Stimulated activated CD4-positive, alpha-beta T cell treated with anti-CD3 and anti-CD28 coated beads, Interleukin-4, amount 100 ng/mL, for 24 hours (primary cell): ENCODE data around the gene ADAMTSL2.

Source experiments
- DNase-seq: peaks from one replicate; pipeline ENCODE4 v3.0.0-alpha.2; 2020

ADAMTSL2 gene

GRCh38 chr9:133591985-133592384 is 57.5 kb downstream of the ADAMTSL2 start:
- no peak for DNase-seq

DNA sequence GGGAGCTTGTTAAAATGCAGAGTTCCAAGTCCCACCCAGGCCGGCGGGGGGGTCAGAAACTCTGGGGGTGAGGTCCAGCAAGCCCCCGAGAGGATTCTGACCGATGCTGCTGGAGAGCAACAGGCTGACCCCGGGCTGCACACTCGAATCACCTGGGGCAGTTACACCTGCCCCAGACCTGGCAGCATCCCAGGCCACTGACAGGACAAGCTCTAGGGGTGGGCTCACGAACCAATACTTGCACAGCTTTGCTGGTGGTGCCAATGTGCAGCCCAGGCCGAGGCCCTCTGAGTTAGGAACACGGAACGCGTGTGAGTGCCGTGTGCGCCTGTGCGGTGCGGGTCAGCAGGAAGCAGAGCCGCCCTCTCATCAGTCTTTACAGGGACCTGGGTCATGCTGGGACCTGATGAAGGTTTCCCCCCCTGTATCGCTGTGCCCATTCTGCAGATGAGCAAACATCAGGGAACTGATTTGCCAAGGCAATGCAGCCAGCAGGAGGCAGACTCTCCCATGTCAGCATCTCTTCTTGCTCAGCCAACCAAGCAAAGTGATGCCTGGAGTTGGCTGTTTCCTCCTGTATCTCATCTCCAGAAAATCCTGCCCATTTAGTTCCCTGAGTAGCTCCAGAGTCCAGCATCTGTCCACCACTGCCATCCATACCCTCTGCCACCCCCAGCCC is 58.4 kb downstream of the ADAMTSL2 start:
- no peak for DNase-seq

DNA sequence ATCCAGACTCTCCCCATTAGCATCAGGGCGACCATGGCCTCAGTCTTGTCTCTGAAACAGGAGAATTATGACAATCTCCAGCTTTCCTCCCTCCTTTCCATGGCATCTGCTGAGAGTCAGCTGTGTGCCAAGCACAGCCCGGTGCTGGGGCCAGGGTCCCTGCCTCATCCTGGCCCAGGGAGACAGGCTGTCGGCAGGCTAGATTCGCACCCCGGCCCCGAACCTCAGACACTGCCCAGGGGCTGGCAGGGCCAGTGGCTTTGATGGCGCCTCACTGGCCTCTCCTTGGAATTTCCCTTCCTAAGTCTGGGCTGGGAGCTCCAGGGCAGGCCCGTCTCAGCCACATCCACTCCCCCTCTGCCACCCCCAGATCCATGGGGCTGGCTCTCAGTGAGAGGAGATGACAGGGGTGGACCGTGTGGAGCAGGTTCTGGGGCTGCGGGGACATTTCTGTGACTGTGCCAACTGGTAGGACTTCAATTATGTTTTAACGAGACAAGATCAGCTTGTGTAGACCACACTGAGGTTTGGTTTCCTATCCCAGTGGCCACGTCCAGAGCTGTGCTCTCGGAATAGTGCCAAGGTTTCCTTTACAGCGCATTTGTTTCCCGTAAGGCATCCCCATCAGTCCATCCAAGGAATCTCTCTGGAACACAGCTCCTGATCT is 59.2 kb downstream of the ADAMTSL2 start:
- DNase-seq, result no peak

DNA sequence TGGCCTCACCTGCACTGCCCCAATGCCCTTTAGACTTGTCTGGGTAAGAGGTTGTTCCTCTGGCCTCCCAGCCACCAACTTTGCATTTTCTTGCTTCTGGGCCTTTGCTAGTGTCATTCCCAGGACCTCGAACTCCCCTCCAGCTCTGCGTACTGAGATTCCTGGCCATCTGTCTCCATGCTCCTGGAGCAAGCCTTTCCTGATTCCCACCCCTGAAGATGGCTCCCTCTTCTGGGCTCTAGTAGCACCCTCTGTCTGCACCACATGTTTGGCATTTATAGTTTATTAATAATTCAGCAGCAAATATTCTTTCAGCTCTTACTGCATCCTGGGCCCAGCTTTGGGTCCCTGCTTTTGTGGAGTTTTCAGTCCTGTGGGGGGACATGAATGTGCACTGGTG is 59.8 kb downstream of the ADAMTSL2 start:
- DNase-seq, result no peak

DNA sequence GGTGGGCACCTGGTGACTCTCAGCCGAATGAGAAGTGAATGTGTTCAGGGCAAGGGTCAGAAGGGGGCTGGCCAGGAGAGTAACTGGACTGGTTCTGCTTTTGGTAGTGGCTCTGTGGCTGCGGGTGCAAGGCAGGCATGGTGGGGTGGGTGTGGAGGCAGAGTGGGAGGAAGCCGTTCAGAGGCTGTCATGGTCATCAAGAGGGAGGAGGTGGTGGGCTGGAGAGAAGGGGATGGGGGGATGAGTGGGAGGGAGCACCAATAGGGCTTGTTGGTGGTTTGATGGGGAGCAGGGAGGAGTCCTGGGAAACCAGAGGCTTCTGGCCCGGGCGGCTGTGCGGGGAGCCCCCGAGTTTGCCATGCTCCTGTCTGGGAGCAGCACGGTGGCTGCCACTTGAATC is 61.4 kb downstream of the ADAMTSL2 start:
- no peak for DNase-seq

DNA sequence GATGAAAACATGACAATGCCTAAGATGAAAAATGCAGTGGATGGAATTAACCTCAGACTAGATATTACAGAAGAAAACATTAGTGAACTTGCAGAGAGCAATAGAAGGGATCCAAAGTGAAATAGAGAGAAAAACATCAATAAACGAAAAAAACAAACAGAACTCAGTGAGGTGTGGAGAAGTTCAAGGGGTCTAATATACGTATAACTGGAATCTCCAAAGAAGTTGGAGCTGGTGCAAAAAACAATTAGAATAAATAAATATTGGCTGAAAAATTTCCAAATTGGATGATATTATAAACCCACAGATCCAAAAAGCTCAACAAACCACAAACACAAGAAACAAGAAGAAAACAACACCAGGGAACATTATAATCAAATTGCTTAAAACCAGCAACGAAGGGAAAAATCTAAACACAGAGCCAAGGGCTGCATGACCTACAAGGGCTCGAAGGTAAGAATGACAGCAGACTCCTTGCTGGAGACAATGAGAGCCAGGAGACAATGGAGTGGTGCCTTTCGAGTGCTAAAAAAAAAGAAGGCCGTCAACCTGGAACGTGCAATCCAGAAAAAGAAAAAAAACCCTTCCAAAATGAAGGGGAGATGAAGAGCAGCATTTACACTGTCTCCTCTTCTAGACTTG is 62.9 kb downstream of the ADAMTSL2 start:
- no peak for DNase-seq

GRCh38 chr9:133598978-133599377 is 64.5 kb downstream of the ADAMTSL2 start:
- no peak for DNase-seq

DNA sequence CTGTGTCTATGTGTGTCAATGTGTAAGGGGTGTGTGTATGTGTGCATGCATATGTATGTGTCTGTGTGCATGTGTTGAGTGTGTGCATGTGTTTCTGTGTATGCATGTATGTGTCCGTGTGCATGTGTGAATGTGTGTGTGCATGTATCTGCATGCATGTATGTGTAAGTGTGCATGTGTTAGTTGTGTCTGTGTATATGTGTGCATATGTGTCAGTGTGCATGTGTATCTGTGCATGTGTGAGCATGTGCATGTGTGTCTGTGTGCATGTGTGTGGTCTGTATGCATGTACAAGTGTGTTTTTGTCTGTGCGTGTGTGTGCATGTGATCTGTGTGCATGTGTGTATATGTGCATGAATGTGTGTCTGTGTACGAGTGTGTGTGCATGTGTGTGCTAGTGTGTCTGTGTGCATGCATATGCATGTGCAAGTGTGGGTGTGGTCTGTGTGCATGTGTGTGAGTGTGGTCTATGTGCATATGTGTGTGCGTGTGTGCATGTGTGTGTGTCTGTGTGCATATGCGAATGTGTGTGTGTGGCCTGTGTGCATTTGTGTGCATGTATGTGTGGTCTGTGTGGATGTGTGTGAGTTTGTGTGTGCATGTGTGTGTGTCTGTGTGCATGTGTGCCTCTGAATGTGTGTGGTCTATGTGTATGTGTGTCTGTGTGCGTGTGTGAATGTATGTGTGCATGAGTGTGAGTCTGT is 65.1 kb downstream of the ADAMTSL2 start:
- DNase-seq, result no peak

DNA sequence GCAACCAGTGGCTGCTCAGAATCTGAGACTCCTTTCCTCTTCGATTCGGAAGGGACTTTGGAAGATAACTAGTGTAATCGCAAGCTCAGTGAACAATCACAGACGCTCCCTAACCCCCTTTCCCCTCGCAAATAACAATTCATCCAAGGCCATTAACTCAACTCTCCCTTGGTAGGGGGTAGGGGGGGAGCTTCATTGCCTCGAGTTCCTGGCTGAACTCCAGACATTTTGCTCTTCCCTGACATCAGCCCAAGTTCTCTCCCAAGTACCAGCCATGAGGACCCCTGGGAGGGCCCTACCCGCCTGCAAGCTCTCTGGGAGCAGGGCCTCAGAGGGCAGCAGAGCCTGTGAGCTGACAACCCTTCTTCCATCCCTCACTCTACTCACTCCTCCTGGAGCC is 66.2 kb downstream of the ADAMTSL2 start:
- DNase-seq, result no peak

DNA sequence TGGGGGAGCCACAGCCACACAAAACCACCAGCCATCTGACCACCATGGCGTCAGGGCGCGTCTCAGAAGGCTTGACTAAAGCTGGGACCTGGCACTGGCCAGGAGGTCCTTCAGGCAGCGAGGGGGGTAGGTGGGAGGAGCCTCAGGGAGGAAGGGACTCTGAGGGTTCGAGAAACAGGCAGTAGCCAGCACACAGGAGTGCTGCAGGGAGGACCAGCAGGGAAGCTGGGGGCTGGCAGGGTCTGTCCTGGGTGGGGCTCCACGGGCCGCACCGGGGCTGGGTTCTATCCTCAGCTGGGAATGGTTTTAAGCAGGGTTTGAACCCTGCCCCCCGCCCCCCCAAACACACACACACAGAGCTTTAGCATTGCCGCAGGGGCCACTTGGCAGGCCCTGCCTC is 67.2 kb downstream of the ADAMTSL2 start:
- no peak for DNase-seq

DNA sequence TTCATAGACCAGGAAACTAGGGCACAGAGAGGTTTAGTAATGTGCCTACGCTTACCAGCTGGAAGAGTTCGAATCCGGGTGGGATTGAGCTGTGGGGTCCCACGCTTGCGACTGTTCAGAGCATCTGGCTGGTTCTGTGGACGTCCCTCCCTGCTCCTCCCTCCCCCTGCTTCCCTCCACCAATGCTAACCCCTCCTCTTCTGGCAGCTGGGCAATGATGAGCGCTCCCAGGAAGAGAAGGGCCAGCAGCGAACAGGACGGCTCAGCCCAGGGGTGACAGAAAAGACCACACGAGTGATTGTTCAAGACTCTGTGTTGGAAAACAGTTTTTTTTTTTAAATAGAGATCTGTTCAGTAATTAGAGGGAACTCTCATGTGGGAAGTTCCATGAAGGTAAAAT is 67.8 kb downstream of the ADAMTSL2 start:
- DNase-seq, result no peak

DNA sequence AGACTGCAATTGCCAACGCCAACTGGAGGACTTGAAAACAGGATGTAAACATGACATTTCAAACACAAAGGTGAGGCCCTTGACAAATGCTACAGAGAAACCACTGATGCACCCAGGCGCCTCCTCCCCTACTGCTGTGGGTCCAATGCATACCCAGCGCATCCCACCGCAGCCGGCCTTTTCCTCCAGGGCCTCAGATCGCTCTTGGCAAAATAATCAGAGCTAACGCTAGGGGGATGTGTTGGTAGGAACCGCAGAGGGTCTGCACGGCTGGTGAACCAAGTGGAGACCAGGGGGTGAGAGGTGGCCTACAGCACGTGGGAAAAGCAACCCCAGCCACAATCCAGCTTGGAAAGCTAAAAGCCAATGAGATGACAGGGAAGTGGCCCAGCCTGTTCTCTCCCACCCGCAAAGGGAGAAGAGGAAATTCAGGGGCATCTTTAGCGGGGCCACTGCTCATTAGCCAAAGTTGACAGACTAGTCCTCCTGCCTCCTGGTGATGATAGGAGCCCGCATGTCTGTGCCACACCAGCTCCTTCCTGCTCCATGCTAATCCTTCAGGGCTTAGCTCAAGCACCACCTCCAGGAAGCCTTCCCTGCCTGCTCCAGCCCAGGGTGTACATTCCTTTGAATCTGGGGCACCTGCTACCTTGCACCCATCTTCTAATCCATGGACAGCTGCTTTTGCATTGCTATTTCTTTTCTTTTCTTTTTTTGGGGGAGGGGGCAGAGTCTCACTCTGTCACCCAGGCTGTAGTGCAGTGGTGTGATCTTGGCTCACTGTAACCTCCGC is 68.8 kb downstream of the ADAMTSL2 start:
- DNase-seq, result no peak

DNA sequence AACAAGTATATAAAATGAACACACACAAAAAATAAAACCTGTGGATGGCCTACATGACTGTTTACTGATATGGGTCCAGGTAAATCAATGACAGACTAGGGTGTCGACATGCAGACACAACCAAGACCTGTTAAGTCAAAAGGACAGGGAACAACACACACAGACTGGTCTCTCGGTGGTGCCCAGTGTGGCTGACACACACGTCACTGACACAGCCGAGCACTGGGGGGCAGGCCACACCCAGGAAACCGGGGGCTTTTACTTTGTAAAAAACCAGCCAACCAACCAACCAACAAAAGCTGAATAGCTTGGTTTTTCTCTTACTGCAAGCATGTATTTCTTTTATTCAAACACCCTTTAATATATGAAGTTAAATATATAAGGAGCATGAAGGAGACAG is 69.7 kb downstream of the ADAMTSL2 start:
- DNase-seq, result no peak

DNA sequence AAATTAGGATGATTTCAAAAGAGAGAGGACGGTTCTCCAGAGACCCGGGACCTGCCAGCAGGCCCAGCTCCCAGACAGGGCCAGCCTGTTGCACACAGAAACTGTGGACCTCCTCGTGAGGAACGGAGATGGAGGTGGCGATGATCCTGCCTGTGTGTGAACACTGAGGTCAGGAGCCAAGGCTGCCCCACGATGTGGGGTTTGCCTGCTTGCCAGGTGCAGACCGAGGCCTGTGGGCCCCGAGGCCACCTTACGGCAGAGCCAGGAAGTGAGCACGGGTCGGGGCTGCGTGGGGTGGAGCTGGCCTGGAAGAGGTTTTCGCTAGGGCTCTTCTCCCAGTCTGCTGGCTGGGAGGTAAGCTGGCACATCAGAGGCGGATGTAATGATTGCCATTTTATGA is 70.4 kb downstream of the ADAMTSL2 start:
- DNase-seq, result no peak

- DNase-seq, result no peak
These were observed 70.9 kb downstream of the ADAMTSL2 start for GRCh38 chr9:133605446-133605845.

- DNase-seq, result no peak
These were observed 71.6 kb downstream of the ADAMTSL2 start for GRCh38 chr9:133605856-133606707.

GRCh38 chr9:133606708-133607025 is 72.2 kb downstream of the ADAMTSL2 start:
- DNase-seq, result no peak

DNA sequence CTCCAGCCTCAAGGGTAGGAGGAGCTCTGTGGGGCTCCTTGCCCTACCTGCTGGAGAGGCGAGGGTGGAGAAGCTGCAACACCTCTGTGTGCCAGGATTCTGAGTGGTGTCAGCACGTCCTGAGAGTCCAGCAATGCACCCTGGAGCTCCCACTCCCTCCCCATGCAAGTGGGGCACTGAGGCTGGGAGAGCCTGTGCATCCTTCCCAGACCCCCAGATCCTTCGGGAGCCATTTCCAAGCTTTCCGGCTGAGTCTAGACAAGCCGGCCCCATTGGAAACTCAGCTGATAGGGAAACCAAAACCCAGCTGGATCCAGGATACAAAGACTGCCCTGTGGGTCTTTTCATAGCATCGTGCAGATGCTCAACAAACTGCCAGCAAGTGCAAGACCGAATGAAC is 72.9 kb downstream of the ADAMTSL2 start:
- DNase-seq, result no peak

DNA sequence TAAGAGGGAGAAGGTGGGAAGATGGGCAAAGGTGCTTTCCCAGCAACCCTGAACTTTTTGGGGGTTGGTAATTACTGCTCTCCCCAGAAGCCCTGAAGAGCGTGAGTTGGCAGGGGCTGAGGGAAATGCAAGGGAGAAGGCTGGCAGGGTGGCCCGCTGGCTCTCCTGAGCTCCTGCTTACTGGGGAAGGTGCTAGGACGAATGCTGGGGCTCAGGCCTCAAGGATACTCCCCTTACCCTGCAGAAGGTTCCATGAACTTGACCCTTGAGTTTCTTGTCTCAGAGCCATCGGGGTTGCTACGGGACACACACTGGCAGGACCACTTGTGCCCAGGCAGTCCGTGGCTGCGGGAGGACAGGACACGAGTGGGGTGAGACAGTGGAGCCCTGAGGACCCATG is 73.5 kb downstream of the ADAMTSL2 start:
- no peak for DNase-seq

GRCh38 chr9:133608382-133608781 is 73.9 kb downstream of the ADAMTSL2 start:
- no peak for DNase-seq

- no peak for DNase-seq
These were observed 74.4 kb downstream of the ADAMTSL2 start for GRCh38 chr9:133608889-133609288.
